Activated naive CD8-positive, alpha-beta T cell treated with anti-CD3 and anti-CD28 coated beads, Interleukin-2, amount 10 ng/mL, durations not matched to agents 7 days and 5 days (primary cell): Measurements from ENCODE around the gene DIAPH3. TPM values are rescaled to one million over a fixed set of nuclear protein-coding genes. Genes with fewer than 3 reads are reported as not detected.

Experiments
- ATAC-seq: fragments of 150-1000 bp; cut with Tn5 transposase; one replicate; pipeline ENCODE4 v1.10.0; 2021; ENCODE audit warnings: low read depth, moderate library complexity
- POLR2A ChIA-PET: fragments of 350-600 bp; sonication (Branson Sonifier 250); formaldehyde crosslinking; loops from one replicate; lab custom pipeline; 2021; ENCODE audit warnings: antibody characterized with exemption; lab: Charles Lee
- DNase-seq: peaks from one replicate; pipeline ENCODE4 v3.0.0; 2021
- H3K27ac Mint-ChIP-seq: one replicate; pipeline ENCODE4 v1.8.0; 2022; ENCODE audit warnings: mild to moderate bottlenecking, mixed read lengths
- H3K27me3 Mint-ChIP-seq: one replicate; pipeline ENCODE4 v1.8.0; 2022; ENCODE audit warnings: mild to moderate bottlenecking, moderate library complexity, mixed read lengths
- H3K36me3 Mint-ChIP-seq: one replicate; pipeline ENCODE4 v1.8.0; 2021; ENCODE audit warnings: mild to moderate bottlenecking, mixed read lengths
- H3K4me1 Mint-ChIP-seq: one replicate; pipeline ENCODE4 v1.8.0; 2021; ENCODE audit warnings: mixed read lengths
- H3K4me3 Mint-ChIP-seq: one replicate; pipeline ENCODE4 v1.8.0; 2022; ENCODE audit warnings: mild to moderate bottlenecking, moderate library complexity, mixed read lengths
- H3K9me3 Mint-ChIP-seq: one replicate; pipeline ENCODE4 v1.8.0; 2021; ENCODE audit warnings: mixed read lengths
- total RNA-seq, 2 experiments: library from RNA; stranded (reverse); gene quantifications; one replicate each; pipeline ENCODE4 v1.2.3, GENCODE V29; 2021

DIAPH3 gene
- total RNA-seq, 2 experiments from 2014 or later: 16.2 to 18.3 TPM

DNA sequence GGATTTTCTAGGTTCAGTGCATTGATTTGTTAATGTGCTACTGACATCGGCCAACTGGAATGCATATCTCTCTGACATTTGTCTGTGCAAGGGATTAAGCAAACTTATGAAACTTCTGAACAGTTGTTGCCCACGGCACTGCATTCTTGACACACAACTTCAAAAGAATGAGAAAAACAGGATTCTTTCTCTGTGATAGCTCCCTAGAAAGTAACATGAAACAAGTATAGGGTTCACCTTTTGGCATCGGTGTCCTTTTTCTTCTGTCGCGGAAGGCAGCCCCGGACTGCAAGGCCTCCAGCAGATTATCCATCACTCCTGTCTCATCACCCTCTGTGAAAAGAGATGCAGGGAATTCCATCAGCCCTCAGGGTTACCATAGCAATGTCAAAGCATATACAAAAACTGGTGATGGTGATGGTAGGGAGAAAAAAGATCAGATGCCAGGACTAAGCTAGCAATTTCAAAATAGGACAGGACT is 389.2 kb downstream of the DIAPH3 start:
- H3K4me1 Mint-ChIP-seq: no peaks in the 10 kb centered on the region
- H3K27ac Mint-ChIP-seq: no peak overlapping the region
- peaks cover 5% of the 10 kb centered on the region for H3K36me3 Mint-ChIP-seq
- H3K4me3 Mint-ChIP-seq: no peak overlapping the region
- POLR2A ChIA-PET: no interaction called here
- DNase-seq (no peak), ATAC-seq (no peak)
- no peaks in the 10 kb centered on the region for H3K27me3 Mint-ChIP-seq
- no peaks in the 10 kb centered on the region for H3K9me3 Mint-ChIP-seq

DNA sequence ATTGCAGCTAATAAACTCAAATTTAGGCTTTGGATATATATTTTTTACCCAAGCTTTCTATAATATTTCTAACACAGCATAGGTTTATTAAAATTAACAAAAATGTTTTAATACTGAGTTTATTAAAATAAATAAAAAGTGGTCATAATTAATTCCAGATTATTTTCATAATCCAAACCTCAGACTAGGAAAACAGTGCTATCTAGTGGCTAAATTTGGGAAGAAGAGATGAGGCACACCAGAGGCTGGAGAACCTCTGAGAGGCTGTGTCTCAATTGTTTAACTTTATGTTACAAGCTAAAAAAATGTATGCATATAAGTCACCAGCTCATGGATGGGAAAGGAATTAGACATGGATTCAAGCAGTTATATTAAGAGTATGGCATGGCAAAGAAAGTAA is 392.5 kb downstream of the DIAPH3 start:
- Mint-ChIP-seq H3K4me3 (no peak overlapping the region), H3K27ac (no peak overlapping the region), H3K4me1 (no peaks in the 10 kb centered on the region), H3K27me3 (no peaks in the 10 kb centered on the region), H3K36me3 (peaks cover 5% of the 10 kb centered on the region), H3K9me3 (no peaks in the 10 kb centered on the region)
- DNase-seq (no peak), ATAC-seq (no peak)
- POLR2A ChIA-PET: no interaction called here

DNA sequence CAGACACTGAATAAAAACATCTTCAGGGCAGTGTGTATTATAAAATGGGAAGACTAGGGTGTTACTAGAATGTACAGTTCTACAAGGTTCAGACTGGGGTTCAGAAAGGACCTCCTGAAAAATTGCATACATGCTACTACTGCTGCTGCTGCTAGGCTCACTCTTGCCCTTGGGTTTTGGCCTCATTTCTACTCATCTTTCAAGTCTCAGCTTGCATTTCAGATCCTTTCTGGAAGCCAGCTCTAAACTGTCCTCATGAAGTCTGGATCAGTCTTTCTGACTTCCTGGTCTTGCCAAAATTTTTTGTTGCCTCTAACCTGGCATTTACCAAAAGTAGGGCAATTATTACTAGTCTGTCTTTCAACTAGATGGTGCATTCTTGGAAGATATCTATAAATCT is 393.3 kb downstream of the DIAPH3 start:
- DNase-seq: no peak
- H3K36me3 Mint-ChIP-seq: peaks cover 5% of the 10 kb centered on the region
- POLR2A ChIA-PET: no interaction called here
- no peaks in the 10 kb centered on the region for H3K4me1 Mint-ChIP-seq
- no peak overlapping the region for H3K27ac Mint-ChIP-seq
- H3K4me3 Mint-ChIP-seq: no peak overlapping the region
- H3K27me3 Mint-ChIP-seq: no peaks in the 10 kb centered on the region
- ATAC-seq: no peak
- H3K9me3 Mint-ChIP-seq: no peaks in the 10 kb centered on the region

DNA sequence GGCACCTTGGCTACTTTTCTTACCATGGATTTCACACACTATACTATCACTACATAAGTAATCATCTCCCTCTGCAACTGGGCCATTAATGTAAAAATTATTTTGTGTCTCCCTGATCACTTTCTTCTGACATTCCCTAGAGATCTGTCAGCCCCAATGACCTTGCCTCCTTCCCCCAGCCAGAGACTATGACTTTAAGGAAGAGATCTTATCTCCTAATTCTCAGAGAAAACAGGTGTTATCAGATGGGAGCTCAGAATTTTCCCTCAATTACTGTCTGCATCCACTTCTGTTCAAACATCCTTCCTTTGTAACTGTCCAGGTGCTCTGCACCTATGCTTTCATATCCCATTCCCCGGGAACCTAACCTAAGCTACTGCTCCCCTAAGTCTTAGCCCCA is 397.5 kb downstream of the DIAPH3 start:
- no peak for DNase-seq
- Mint-ChIP-seq H3K27ac (no peak overlapping the region), H3K9me3 (no peaks in the 10 kb centered on the region), H3K4me1 (no peaks in the 10 kb centered on the region), H3K27me3 (no peaks in the 10 kb centered on the region), H3K36me3 (peaks cover 2% of the 10 kb centered on the region), H3K4me3 (no peak overlapping the region)
- ATAC-seq: no peak
- POLR2A ChIA-PET: no interaction called here

- Mint-ChIP-seq H3K9me3 (no peaks in the 10 kb centered on the region), H3K36me3 (no peaks in the 10 kb centered on the region), H3K4me3 (no peak overlapping the region), H3K27ac (no peak overlapping the region), H3K4me1 (no peaks in the 10 kb centered on the region), H3K27me3 (no peaks in the 10 kb centered on the region)
- POLR2A ChIA-PET: no interaction called here
- no peak for DNase-seq
- ATAC-seq: no peak
Observed at GRCh38 chr13:59755632-59756290, 408.0 kb downstream of the DIAPH3 start.

GRCh38 chr13:59754411-59754810 is 409.3 kb downstream of the DIAPH3 start:
- POLR2A ChIA-PET: no interaction called here
- Mint-ChIP-seq H3K4me3 (no peak overlapping the region), H3K4me1 (no peaks in the 10 kb centered on the region), H3K9me3 (no peaks in the 10 kb centered on the region), H3K27me3 (no peaks in the 10 kb centered on the region), H3K36me3 (no peaks in the 10 kb centered on the region), H3K27ac (no peak overlapping the region)
- DNase-seq: no peak
- ATAC-seq: no peak

DNA sequence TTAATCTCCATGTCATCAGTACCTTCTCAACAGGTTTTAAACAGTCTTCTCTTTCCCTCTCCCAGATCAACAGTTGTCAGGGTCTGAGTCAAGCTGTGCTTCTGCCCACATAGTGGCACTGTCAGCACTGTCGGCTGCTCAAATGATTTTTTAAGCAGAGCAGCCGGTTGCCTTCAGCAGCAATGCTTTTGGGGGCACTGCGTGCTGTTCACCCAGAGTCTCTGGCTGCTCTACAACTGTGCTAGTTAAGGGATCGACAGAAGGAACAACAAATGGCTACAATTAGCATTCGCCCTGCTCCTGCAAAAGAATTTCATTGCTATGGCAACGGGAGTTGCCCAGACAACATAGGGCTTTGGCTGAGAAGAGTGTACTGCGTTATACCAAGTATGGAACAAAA is 412.9 kb downstream of the DIAPH3 start:
- H3K27ac Mint-ChIP-seq: no peak overlapping the region
- ATAC-seq (no peak), DNase-seq (no peak)
- H3K9me3 Mint-ChIP-seq: no peaks in the 10 kb centered on the region
- no peak overlapping the region for H3K4me3 Mint-ChIP-seq
- H3K27me3 Mint-ChIP-seq: no peaks in the 10 kb centered on the region
- H3K4me1 Mint-ChIP-seq: no peaks in the 10 kb centered on the region
- POLR2A ChIA-PET: no interaction called here
- no peaks in the 10 kb centered on the region for H3K36me3 Mint-ChIP-seq

GRCh38 chr13:59748046-59748445 is 415.7 kb downstream of the DIAPH3 start:
- H3K36me3 Mint-ChIP-seq: peaks cover 2% of the 10 kb centered on the region
- H3K27ac Mint-ChIP-seq: no peak overlapping the region
- POLR2A ChIA-PET: no interaction called here
- no peak overlapping the region for H3K4me3 Mint-ChIP-seq
- H3K9me3 Mint-ChIP-seq: peaks cover 2% of the 10 kb centered on the region
- ATAC-seq: no peak
- H3K27me3 Mint-ChIP-seq: no peaks in the 10 kb centered on the region
- H3K4me1 Mint-ChIP-seq: peaks cover 3% of the 10 kb centered on the region
- no peak for DNase-seq

DNA sequence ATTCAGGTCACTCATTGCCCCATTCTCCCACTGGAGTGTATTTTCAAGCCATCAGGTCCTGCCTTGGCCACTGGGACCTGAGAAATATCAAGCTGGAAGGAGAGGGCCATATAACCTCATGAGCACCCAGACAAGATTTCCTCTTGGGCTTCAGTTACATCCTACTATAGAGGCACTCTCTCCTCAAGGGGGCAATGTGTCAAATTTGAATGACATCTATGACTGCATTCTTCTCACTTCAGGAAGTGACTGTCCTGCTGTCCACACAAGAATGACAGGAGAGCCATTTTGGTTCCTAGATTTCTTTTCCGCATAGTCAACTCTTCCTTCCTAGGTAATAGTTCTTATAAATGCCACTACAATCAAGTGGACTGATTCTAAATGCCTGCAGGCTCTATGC is 416.2 kb downstream of the DIAPH3 start:
- ATAC-seq (no peak), DNase-seq (no peak)
- Mint-ChIP-seq H3K36me3 (peaks cover 3% of the 10 kb centered on the region), H3K27me3 (no peaks in the 10 kb centered on the region), H3K27ac (no peak overlapping the region), H3K9me3 (peaks cover 2% of the 10 kb centered on the region), H3K4me1 (peaks cover 3% of the 10 kb centered on the region), H3K4me3 (no peak overlapping the region)
- POLR2A ChIA-PET: no interaction called here

DNA sequence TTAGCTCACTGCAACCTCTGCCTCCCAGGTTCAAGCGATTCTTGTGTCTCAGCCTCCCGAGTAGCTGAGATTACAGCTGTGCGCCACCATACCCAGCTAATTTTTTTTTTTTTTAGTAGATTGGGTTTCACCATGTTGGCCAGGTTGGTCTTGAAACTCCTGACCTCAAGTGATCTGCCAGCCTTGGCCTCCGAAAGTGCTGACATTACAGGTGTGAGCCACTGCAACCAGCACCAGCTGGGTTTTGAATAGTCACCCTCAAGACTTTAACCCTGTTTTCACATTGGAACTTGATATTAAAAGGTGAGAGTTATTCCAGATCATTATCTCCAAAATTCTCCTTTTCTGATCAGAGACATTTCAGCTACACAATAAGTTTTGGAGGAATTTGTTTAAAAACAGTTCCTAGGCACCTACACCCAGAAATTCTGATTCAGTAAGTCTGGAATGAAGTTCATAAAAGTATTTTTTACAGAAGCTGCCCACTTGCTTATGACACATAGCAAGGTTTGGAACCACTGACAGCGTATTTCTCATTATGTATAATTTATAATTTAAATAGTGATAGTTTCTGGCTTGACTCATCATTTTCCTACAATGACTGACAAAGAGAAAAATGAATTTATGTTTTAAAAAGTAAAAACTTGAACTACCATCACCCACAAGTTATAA is 417.3 kb downstream of the DIAPH3 start:
- peaks cover 3% of the 10 kb centered on the region for H3K36me3 Mint-ChIP-seq
- DNase-seq: no peak
- H3K27ac Mint-ChIP-seq: no peak overlapping the region
- peaks cover 3% of the 10 kb centered on the region for H3K4me1 Mint-ChIP-seq
- POLR2A ChIA-PET: no interaction called here
- ATAC-seq: no peak
- H3K9me3 Mint-ChIP-seq: peaks cover 2% of the 10 kb centered on the region
- H3K4me3 Mint-ChIP-seq: no peak overlapping the region
- H3K27me3 Mint-ChIP-seq: no peaks in the 10 kb centered on the region

DNA sequence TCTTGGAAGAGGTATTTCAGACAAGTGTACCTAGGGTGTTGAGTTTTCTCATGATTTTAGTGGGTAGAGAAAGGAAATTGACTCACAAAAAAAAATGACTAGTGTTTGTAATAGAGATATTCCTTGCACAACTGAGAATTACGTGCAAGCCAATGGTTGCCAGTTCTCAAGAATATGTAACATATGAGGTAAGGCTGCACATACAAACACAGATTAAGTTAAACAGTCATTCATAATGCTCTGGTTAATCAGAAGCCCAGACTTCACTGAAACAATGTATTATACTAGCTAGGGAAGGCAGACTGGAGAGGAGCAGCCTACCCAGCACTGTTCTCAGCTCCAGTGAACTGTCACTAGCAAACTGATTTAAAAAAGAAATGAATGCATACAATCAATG is 418.3 kb downstream of the DIAPH3 start:
- peaks cover 3% of the 10 kb centered on the region for H3K4me1 Mint-ChIP-seq
- no peak for ATAC-seq

DNA sequence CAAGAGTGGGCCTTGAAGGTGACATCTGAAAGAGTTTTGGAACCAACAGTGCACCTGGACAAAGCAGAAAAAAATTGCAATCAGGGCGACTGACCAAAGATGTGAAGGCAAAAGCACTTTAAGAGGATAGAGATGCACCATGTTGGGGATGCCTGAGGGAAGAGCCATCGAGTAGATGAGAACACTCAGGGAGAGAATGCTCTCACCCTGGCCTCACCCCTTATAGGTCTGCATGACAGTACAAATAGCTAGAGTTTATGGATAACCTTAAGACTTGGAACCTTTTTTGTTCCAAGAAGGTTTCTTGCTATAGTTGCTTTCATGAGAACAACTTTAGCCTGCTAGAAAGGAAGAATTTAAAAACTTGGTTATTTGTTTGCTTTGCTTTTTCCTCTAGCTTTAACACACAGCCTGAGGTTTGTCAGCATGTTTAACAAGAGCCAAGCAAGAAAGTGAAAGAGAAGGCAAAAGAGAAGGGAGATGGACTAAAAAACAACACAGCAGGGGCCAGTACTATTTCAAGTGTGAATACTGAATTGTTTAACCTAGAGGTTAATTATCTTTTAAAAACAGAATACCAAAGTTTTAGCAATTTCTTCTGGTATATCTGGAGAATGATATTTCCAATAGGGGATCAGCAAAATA is 418.9 kb downstream of the DIAPH3 start:
- peaks cover 3% of the 10 kb centered on the region for H3K36me3 Mint-ChIP-seq
- H3K4me1 Mint-ChIP-seq: peaks cover 3% of the 10 kb centered on the region
- H3K27me3 Mint-ChIP-seq: no peaks in the 10 kb centered on the region
- no peak overlapping the region for H3K27ac Mint-ChIP-seq
- peaks cover 2% of the 10 kb centered on the region for H3K9me3 Mint-ChIP-seq
- no peak for DNase-seq
- POLR2A ChIA-PET: no interaction called here
- ATAC-seq: no peak
- no peak overlapping the region for H3K4me3 Mint-ChIP-seq

More for the DNA sequence above, 418.3 kb downstream of the DIAPH3 start:
- Mint-ChIP-seq H3K9me3 (peaks cover 2% of the 10 kb centered on the region), H3K36me3 (peaks cover 3% of the 10 kb centered on the region), H3K4me3 (no peak overlapping the region), H3K27me3 (no peaks in the 10 kb centered on the region), H3K27ac (no peak overlapping the region)
- POLR2A ChIA-PET: no interaction called here
- DNase-seq: no peak

DNA sequence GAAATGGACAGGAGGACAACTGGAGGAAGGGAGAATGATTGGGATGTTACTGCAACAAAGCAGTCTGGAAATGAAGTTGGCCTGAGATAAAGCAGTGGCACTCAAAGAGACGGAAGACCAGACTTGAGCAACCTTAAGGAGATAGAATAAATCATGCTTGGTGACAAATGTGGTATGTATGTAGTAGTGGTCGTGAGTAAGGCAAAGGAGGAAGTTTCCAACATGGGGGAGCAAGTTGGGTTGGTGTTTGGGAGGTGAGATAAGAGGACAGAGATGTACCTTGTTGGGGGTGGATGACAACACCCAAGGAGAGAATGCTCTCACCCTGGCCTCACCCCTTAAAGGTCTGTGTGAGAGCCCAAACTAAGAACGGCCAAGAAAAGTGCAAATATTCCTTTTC is 420.5 kb downstream of the DIAPH3 start:
- Mint-ChIP-seq H3K9me3 (peaks cover 2% of the 10 kb centered on the region), H3K36me3 (peaks cover 3% of the 10 kb centered on the region), H3K27ac (no peak overlapping the region), H3K4me1 (peaks cover 3% of the 10 kb centered on the region), H3K4me3 (no peak overlapping the region), H3K27me3 (no peaks in the 10 kb centered on the region)
- DNase-seq (no peak), ATAC-seq (no peak)
- POLR2A ChIA-PET: no interaction called here

GRCh38 chr13:59742467-59742866 is 421.3 kb downstream of the DIAPH3 start:
- DNase-seq: no peak
- POLR2A ChIA-PET: no interaction called here
- Mint-ChIP-seq H3K27me3 (no peaks in the 10 kb centered on the region), H3K9me3 (peaks cover 2% of the 10 kb centered on the region), H3K4me1 (peaks cover 3% of the 10 kb centered on the region), H3K36me3 (peaks cover 3% of the 10 kb centered on the region), H3K4me3 (no peak overlapping the region), H3K27ac (no peak overlapping the region)
- ATAC-seq: no peak
